Ectodermal cell (in vitro differentiated cells): ENCODE results near the gene CFAP20DC.
"Not testable (repeated sequence)": the region's sequence is repeated elsewhere in the genome, so short reads cannot be mapped to it uniquely, and the experiment has no call there.

Experiments
- H3K27ac ChIP-seq: 2 replicates; pipeline ENCODE4 v1.7.0; 2013; ENCODE audit warnings: mild to moderate bottlenecking, low read depth, low read length; ENCODE audit not compliant: insufficient read depth, poor library complexity, severe bottlenecking
- H3K27me3 ChIP-seq: 2 replicates; pipeline ENCODE4 v1.7.0; 2013; ENCODE audit warnings: mild to moderate bottlenecking, low read length; ENCODE audit not compliant: insufficient read depth, control insufficient read depth, poor library complexity, severe bottlenecking
- H3K36me3 ChIP-seq: one replicate; pipeline ENCODE4 v1.7.0; 2013; ENCODE audit warnings: low read length; ENCODE audit not compliant: control insufficient read depth, insufficient read depth
- H3K4me1 ChIP-seq: one replicate; pipeline ENCODE4 v1.7.0; 2013; ENCODE audit warnings: low read length; ENCODE audit not compliant: control insufficient read depth, insufficient read depth
- H3K4me3 ChIP-seq: 2 replicates; pipeline ENCODE4 v1.7.0; 2013; ENCODE audit warnings: low read depth, low read length, control low read depth; ENCODE audit not compliant: insufficient read depth
- H3K9me3 ChIP-seq: 2 replicates; pipeline ENCODE4 v1.7.0; 2013; ENCODE audit warnings: mild to moderate bottlenecking, low read length, moderate library complexity; ENCODE audit not compliant: control insufficient read depth
- WGBS, 2 experiments: methylation state at CpG; one replicate each; pipeline ENCODE4 v1.1.7; 2013; ENCODE audit warnings: missing lambda C conversion rate in 2 of 2; 5-methylcytosine and 5-hydroxymethylcytosine counted together

The CFAP20DC gene

DNA sequence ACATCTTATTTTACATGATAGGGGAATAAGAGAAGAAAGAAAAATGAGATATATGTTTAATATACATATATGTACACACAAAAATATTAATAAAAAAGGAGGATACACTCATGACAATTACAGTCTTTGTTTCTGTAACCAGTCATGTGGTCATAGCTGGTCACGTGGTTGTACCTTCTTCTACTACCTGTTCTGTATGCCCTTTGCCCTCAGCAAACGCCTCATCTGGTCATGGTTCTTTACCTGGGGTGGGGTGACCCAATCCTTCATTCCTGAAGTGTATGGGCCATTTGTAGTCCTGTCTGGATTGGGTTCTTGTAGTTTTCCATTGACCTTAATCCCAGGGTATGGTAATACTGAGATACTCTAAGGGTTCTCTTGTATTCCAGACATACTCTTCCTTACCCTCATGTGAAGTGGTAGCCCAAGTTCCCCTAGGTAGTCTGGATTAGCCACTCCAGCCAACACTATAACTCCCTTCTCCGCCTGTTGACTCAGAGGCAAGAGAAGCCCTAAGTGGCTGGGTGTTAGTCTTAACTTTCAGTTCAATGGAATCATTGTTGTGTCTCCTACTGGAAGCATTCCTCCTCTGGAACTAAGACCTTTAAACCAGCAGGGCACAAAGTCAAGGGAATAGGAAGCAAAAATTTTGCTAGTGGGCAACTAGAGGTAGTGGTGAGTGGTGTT is 336.0 kb downstream of the CFAP20DC start:
- 89 to 94% methylated on average over 3 of the region's 3 CpGs for WGBS, 2 experiments
- no peaks in the 10 kb centered on the region for H3K27me3 ChIP-seq
- no peaks in the 10 kb centered on the region for H3K4me1 ChIP-seq
- no peak overlapping the region for H3K27ac ChIP-seq
- no peaks in the 10 kb centered on the region for H3K36me3 ChIP-seq
- no peaks in the 10 kb centered on the region for H3K9me3 ChIP-seq
- H3K4me3 ChIP-seq, result no peak overlapping the region

DNA sequence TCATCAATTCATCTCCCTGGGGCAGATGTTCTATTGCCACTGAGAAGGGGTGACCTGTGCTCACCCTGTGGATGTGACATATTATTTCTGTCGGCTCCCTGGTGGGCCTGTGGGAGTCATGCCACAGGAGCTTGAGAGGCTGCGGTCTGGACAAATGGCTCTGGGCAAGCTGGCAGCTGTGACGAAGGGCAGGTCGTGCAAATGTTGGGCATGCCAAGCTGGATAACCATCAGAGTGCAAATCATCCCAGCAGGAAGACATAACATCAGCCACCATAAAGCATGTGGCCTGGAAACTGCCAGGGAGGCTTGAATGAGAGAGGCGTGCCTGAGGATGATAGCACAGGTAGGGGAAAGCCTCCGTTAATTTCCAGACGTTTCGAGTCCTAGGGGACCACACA is 338.0 kb downstream of the CFAP20DC start:
- Histone ChIP-seq H3K9me3 (no peaks in the 10 kb centered on the region), H3K27ac (no peak overlapping the region), H3K4me1 (no peaks in the 10 kb centered on the region), H3K27me3 (no peaks in the 10 kb centered on the region), H3K36me3 (no peaks in the 10 kb centered on the region), H3K4me3 (no peak overlapping the region)
- WGBS, 2 experiments, result 89 to 93% methylated on average over 8 of the region's 8 CpGs

GRCh38 chr3:58708983-58709382 is 340.8 kb downstream of the CFAP20DC start:
- not testable (repeated sequence) for H3K9me3 ChIP-seq, H3K36me3 ChIP-seq, H3K27ac ChIP-seq, H3K4me1 ChIP-seq, H3K27me3 ChIP-seq, H3K4me3 ChIP-seq
- WGBS, 2 experiments, result 92% methylated on average over 3 of the region's 3 CpGs

DNA sequence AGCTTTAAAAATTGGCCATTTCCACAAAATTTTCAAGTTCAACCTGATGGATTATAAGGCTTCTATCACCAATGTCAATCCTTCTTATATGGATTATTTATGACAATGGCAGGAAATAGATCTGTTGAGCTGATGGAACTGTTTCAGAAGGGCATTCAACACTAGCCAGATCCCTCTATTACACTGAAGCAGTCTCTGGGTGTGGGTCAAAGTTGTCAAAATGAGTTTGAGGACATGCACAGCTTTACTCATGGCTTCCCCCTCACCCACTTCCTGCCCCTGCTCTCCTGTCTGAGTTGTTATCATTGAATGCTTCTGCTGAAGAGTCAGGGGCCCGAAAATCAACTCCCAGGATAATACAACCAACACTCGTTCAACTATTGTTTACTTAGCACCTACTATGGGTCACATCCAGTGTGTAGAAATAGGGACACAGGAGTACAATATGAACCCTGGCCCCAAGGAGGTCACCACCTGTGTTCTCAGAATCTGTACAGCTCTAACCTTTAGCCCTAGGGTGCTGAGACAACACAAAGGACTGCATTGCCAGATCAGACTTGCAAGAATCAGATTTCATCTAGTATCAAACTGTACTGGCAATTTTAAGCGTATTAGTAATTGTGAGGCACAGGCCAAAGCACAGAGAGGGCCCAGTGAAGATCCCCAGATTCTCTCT is 341.6 kb downstream of the CFAP20DC start:
- H3K4me1 ChIP-seq, result no peaks in the 10 kb centered on the region
- H3K9me3 ChIP-seq, result no peaks in the 10 kb centered on the region
- no peak overlapping the region for H3K27ac ChIP-seq
- no peaks in the 10 kb centered on the region for H3K36me3 ChIP-seq
- WGBS, 2 experiments, result 79 to 80% methylated on average over 2 to 3 of the region's 3 CpGs
- H3K27me3 ChIP-seq, result no peaks in the 10 kb centered on the region
- no peak overlapping the region for H3K4me3 ChIP-seq

DNA sequence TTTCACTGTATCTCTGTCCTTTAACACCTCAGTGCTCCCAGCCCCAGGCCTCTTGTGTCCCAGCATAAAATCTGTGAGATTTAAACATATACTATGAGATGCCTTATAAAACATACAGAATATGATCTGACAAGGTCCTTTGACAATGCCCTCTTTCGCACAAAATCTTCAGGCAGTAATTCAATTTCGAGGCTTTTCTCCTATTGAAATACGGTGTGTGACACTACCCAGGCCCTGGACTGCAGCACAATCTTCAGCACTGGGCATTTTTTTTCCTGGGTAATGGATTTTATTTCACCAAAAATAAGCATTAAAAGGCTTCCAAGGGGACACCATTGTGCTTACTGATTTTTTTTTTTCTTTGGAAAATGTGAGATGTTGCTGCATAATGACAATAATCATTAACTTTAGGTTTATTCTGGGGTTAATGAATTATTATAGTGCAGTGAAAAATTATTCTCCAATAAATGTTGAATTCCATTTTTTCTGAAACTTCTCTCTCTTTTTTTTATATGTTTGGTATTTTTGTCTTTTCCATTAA is 342.4 kb downstream of the CFAP20DC start:
- WGBS, 2 experiments, result 96 to 98% methylated on average over 3 of the region's 3 CpGs
- H3K4me1 ChIP-seq, result no peaks in the 10 kb centered on the region
- no peak overlapping the region for H3K4me3 ChIP-seq
- H3K27ac ChIP-seq, result no peak overlapping the region
- H3K9me3 ChIP-seq, result no peaks in the 10 kb centered on the region
- H3K27me3 ChIP-seq, result no peaks in the 10 kb centered on the region
- no peaks in the 10 kb centered on the region for H3K36me3 ChIP-seq

- Histone ChIP-seq H3K4me1 (no peaks in the 10 kb centered on the region), H3K9me3 (no peaks in the 10 kb centered on the region), H3K27ac (no peak overlapping the region), H3K36me3 (no peaks in the 10 kb centered on the region), H3K4me3 (no peak overlapping the region), H3K27me3 (no peaks in the 10 kb centered on the region)
- 93 to 100% methylated on average over 2 of the region's 2 CpGs for WGBS, 2 experiments
These were observed 343.2 kb downstream of the CFAP20DC start for GRCh38 chr3:58706395-58707167.

GRCh38 chr3:58704745-58705144 is 345.1 kb downstream of the CFAP20DC start:
- H3K4me1 ChIP-seq, result no peaks in the 10 kb centered on the region
- WGBS, 2 experiments, result 88 to 94% methylated on average over 2 of the region's 2 CpGs
- H3K36me3 ChIP-seq, result no peaks in the 10 kb centered on the region
- no peak overlapping the region for H3K4me3 ChIP-seq
- no peaks in the 10 kb centered on the region for H3K9me3 ChIP-seq
- no peak overlapping the region for H3K27ac ChIP-seq
- no peaks in the 10 kb centered on the region for H3K27me3 ChIP-seq

DNA sequence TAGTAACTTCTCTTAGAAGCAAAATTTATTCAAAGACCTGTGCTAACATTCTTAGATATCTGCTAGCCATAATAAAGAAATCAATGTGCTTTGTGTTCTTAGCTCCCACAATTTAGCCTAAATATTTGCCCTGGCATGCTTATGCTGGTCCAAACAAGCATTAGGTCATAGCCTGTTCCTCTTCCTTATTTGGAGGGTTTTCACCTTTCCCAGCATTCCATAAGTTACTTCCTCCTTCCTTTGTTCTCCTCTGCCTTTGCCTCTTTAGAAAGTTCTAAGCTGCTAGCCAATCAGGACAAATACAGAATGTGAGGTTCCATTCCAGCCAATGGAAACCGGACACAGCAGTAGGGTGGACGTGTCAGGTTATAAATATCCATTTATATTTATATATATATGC is 345.5 kb downstream of the CFAP20DC start:
- WGBS, 2 experiments, result no CpG with 5 or more reads among the region's 2 CpGs
- not testable (repeated sequence) for H3K4me3 ChIP-seq, H3K9me3 ChIP-seq, H3K27me3 ChIP-seq, H3K36me3 ChIP-seq, H3K4me1 ChIP-seq, H3K27ac ChIP-seq

GRCh38 chr3:58698246-58698645 is 351.6 kb downstream of the CFAP20DC start:
- Histone ChIP-seq H3K27ac (no peak overlapping the region), H3K36me3 (no peaks in the 10 kb centered on the region), H3K27me3 (no peaks in the 10 kb centered on the region)

GRCh38 chr3:58697561-58697960 is 352.3 kb downstream of the CFAP20DC start:
- H3K4me3 ChIP-seq, result no peak overlapping the region
- H3K27me3 ChIP-seq, result no peaks in the 10 kb centered on the region
- H3K9me3 ChIP-seq, result peaks cover 7% of the 10 kb centered on the region
- H3K27ac ChIP-seq, result no peak overlapping the region
- no peaks in the 10 kb centered on the region for H3K4me1 ChIP-seq
- no peaks in the 10 kb centered on the region for H3K36me3 ChIP-seq

More at GRCh38 chr3:58698246-58698645, 351.6 kb downstream of the CFAP20DC start:
- H3K9me3 ChIP-seq, result peaks cover 4% of the 10 kb centered on the region
- no peak overlapping the region for H3K4me3 ChIP-seq
- H3K4me1 ChIP-seq, result no peaks in the 10 kb centered on the region
